ENCODE data around the gene NR1D1.

Gene NR1D1

GRCh38 chr17:40095351-40095943 lies 4.9 kb downstream of the NR1D1 start:
- peak; percentile 79 for DNase-seq (ENCODE audit: low spot score)
- Histone ChIP-seq H3K4me3 (peak overlapping the region; percentile 83), H3K27ac (peak overlapping the region; percentile 89 to 96)
- TF ChIP-seq, protein P1, sequence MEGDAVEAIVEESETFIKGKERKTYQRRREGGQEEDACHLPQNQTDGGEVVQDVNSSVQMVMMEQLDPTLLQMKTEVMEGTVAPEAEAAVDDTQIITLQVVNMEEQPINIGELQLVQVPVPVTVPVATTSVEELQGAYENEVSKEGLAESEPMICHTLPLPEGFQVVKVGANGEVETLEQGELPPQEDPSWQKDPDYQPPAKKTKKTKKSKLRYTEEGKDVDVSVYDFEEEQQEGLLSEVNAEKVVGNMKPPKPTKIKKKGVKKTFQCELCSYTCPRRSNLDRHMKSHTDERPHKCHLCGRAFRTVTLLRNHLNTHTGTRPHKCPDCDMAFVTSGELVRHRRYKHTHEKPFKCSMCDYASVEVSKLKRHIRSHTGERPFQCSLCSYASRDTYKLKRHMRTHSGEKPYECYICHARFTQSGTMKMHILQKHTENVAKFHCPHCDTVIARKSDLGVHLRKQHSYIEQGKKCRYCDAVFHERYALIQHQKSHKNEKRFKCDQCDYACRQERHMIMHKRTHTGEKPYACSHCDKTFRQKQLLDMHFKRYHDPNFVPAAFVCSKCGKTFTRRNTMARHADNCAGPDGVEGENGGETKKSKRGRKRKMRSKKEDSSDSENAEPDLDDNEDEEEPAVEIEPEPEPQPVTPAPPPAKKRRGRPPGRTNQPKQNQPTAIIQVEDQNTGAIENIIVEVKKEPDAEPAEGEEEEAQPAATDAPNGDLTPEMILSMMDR (IDR thresholded peaks at IDR 0.05) = no peak

DNA sequence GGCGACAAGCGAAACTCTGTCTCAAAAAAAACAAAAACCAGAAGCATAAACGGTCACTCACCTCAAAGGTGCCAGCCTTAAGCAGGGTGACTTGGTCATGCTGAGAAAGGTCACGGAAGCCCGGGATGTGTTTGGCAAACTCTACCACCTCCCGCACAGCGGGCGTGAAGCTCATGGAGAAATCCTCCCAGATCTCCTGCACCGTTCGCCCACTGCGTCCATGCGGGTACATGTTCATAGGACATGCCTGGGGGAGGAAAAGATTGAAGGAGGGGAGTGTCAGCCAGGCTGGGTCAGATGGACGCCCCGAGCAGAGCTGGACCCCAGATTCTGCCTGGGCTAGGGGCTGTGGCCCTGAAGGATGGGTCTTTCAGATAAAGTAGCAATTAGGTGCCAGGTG lies 5.5 kb downstream of the NR1D1 start:
- DNase-seq (ENCODE audit: low spot score) = peak; percentile 74
- TF ChIP-seq, protein P1 (IDR thresholded peaks at IDR 0.05) = no peak
- Histone ChIP-seq H3K27ac (peak overlapping the region; percentile 89 to 96), H3K4me3 (peak overlapping the region; percentile 83)

DNA sequence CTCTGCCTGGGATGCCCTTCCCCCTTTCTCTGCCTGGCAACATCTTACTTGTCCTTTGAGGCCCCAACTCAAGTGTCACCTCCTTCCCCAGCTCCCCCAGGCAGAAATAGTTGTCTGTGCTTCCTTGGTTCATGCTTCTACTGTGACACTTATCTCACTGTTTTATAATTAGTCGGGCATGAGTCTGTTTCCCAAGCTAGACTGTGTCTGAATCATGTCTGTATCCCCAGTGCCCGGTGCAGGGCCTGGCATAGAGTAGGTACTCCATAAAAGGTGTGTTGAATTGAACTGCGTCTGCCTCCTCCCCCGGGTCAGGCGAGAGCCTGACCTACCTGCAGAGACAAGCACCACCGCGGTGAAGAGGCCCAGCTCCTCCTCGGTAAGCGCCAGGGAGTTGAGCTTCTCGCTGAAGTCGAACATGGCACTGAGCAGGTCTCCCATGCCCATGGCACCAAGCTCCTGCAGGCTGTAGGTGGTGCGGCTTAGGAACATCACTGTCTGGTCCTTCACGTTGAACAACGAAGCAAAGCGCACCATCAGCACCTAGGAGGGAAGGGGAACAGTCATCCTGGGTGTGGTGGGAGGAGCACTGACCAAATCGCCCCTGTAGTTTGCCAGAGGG lies 6.7 kb downstream of the NR1D1 start:
- TF ChIP-seq, protein P1 (IDR thresholded peaks at IDR 0.05) = no peak
- peak; percentile 74 for DNase-seq (ENCODE audit: low spot score)
- Histone ChIP-seq H3K4me3 (peak overlapping the region; percentile 2), H3K27ac (peak overlapping the region; percentile 89 to 96)

- H3K27ac ChIP-seq = peak overlapping the region; percentile 89 to 96
Observed at GRCh38 chr17:40093005-40093579, 7.3 kb downstream of the NR1D1 start.

DNA sequence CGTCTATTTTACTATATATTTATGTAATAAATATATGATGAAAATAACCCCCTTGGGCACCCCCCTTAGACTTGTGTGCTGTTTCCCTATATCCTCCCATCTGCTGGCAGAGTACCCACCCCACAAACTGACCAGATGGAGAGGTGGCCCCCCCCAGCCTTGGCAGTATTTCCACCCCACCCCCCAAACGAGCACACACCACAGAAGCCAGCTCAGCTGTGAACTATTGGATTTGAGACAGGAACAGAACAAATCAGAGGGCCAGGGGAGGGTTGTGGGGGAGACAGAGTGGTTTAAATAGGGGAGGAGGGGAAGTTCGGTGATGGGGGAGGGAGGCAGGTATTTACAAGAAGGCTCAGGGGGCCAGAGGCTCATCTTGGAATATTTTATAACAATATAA lies 7.8 kb downstream of the NR1D1 start:
- DNase-seq (ENCODE audit: low spot score) = no peak
- TF ChIP-seq, protein P1 (IDR thresholded peaks at IDR 0.05) = no peak
- Histone ChIP-seq H3K4me3 (no peak overlapping the region), H3K27ac (peak overlapping the region; percentile 89 to 96)

More at GRCh38 chr17:40093005-40093579, 7.3 kb downstream of the NR1D1 start:
- DNase-seq (ENCODE audit: low spot score) = peak; percentile 71
- TF ChIP-seq, protein P1 (IDR thresholded peaks at IDR 0.05) = no peak
- H3K4me3 ChIP-seq = no peak overlapping the region

GRCh38 chr17:40091691-40092397 lies 8.5 kb downstream of the NR1D1 start:
- peak overlapping the region; percentile 89 to 96 for H3K27ac ChIP-seq
- TF ChIP-seq, protein P1 (IDR thresholded peaks at IDR 0.05) = no peak
- DNase-seq (ENCODE audit: low spot score) = peak; percentile 73
- no peak overlapping the region for H3K4me3 ChIP-seq

All from coronary artery (tissue), 2 donors.